IMR-90 (cell line): ENCODE data around the gene KDM6B. TPM values are rescaled to one million over a fixed set of nuclear protein-coding genes. Genes with fewer than 3 reads are reported as not detected.
A peak's percentile ranks its signal among the peaks of the same experiment; 100 is the strongest.

ENCODE experiments used
- CHD1 ChIP-seq: IDR thresholded peaks from 2 replicates; pipeline ENCODE4 v1.6.1; 2012; ENCODE audit warnings: low read depth, low read length, improper control_type of control experiment
- ELK1 ChIP-seq: fragments of 150-350 bp; IDR thresholded peaks from 2 replicates; pipeline ENCODE4 v1.6.1; 2016; ENCODE audit warnings: low read depth, mild to moderate bottlenecking, low read length, moderate library complexity, borderline replicate concordance
- polyA plus RNA-seq, 3 experiments: library from polyadenylated mRNA; depleted of rRNA; stranded (reverse); fragments of >200 nt; gene quantifications; 2 replicates each; pipeline ENCODE4 v1.2.3, GENCODE V29; 2012; ENCODE audit warnings: low replicate concordance in 1 of 3
- total RNA-seq: library from RNA; depleted of rRNA; stranded (reverse); fragments of >200 nt; gene quantifications from 2 replicates; pipeline ENCODE4 v1.2.3, GENCODE V29; 2012

Gene KDM6B
- total and polyA plus RNA-seq, 2 of the 4 experiments (the other 2 are of a cell fraction): 0.72 to 3.5 TPM

- TF ChIP-seq ELK1 (no peak), CHD1 (peak; percentile 82; the same call in 1 of the 2 replicates)
These were observed 10.5 kb downstream of the KDM6B start (continued) for GRCh38 chr17:7844292-7845154.
